ENCODE results near the gene BGLAP. TPM values are rescaled to one million over a fixed set of nuclear protein-coding genes. Genes with fewer than 3 reads are reported as not detected.

The BGLAP gene
- total RNA-seq, result under 0.01 and 0.85 TPM in 2 replicates

DNA sequence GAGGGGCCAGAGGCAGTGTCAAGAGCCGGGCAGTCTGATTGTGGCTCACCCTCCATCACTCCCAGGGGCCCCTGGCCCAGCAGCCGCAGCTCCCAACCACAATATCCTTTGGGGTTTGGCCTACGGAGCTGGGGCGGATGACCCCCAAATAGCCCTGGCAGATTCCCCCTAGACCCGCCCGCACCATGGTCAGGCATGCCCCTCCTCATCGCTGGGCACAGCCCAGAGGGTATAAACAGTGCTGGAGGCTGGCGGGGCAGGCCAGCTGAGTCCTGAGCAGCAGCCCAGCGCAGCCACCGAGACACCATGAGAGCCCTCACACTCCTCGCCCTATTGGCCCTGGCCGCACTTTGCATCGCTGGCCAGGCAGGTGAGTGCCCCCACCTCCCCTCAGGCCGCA is at the start of gene BGLAP:
TSS of gene BGLAP (plus strand) at position 259 of the 400 bp plus-strand sequence. CDS start at position 307, 48 bp downstream.

GRCh38 chr1:156193488-156194299 is 48.3 kb upstream of the BGLAP start, which contains the start of gene SLC25A44:
SLC25A44 (plus strand) TSS chr1:156194104; CDS start chr1:156199848, 5,744 bp downstream.

GRCh38 chr1:156212833-156213643 is 28.9 kb upstream of the BGLAP start, which contains the start of gene PMF1:
PMF1 (plus strand) TSS chr1:156213007; CDS start chr1:156213016, 9 bp downstream.

GRCh38 chr1:156247460-156248322 is 5.7 kb downstream of the BGLAP start, which contains the start of gene PAQR6:
PAQR6 (minus strand) TSS chr1:156248056; CDS start chr1:156246731, 1,325 bp downstream.

GRCh38 chr1:156282479-156283222 is 40.7 kb downstream of the BGLAP start, which contains the start of gene SMG5:
SMG5 (minus strand) TSS chr1:156282825; CDS start chr1:156282680, 145 bp downstream.

DNA sequence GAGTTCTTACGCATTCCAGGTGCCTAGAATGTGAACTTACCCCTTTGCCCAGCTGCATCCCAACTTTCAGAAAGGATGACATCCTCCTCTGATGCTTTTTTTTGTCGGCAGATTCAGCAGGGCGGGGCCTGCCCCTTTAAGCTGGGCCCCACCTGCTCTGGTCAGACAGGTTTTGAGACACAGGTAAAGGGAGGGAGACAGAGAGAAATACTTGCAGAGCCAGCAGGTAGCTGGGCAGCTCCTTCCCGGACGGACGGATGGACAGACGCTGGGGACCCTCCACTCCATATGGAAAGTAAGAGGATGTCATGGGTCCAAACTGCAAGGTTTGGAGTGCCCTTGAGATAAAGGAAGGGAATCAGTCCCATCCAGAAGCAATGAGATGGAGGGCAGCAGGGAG is 42.1 kb downstream of the BGLAP start, which contains the start of gene TMEM79:
TSS of gene TMEM79 (plus strand) at position 214 of the 400 bp plus-strand sequence. CDS start 902 bp downstream, outside the sequence.

Other genes with a start within 250 kb of the BGLAP start
- gene SSR2, start 221.2 kb upstream of the BGLAP start, total RNA-seq, result 775 and 892 TPM in 2 replicates
- gene UBQLN4, start 188.4 kb upstream of the BGLAP start, total RNA-seq, result 11.0 and 13.0 TPM in 2 replicates
- gene LAMTOR2, start 187.4 kb upstream of the BGLAP start, total RNA-seq, result 55.5 and 78.2 TPM in 2 replicates
- gene RAB25, start 181.0 kb upstream of the BGLAP start, total RNA-seq, result not detected in 2 replicates
- gene MEX3A, start 159.7 kb upstream of the BGLAP start, total RNA-seq, result 1.1 and 1.2 TPM in 2 replicates
- 515 and 1,414 TPM in 2 replicates for gene LMNA, start 127.5 kb upstream of the BGLAP start, total RNA-seq
- 0.19 and 1.7 TPM in 2 replicates for gene SEMA4A, start 88.6 kb upstream of the BGLAP start, total RNA-seq
- 4.8 and 10.5 TPM in 2 replicates for gene SLC25A44, start 48.1 kb upstream of the BGLAP start, total RNA-seq
- 17.8 and 35.7 TPM in 2 replicates for gene PMF1, start 29.2 kb upstream of the BGLAP start, total RNA-seq
- 0.19 and 0.28 TPM in 2 replicates for gene PAQR6, start 5.9 kb downstream of the BGLAP start, total RNA-seq
- 47.6 and 48.1 TPM in 2 replicates for gene SMG5, start 40.6 kb downstream of the BGLAP start, total RNA-seq
- gene TMEM79, start 42.1 kb downstream of the BGLAP start, total RNA-seq, result 1.3 and 1.4 TPM in 2 replicates
- gene GLMP, start 53.5 kb downstream of the BGLAP start, total RNA-seq, result 30.3 and 79.2 TPM in 2 replicates
- gene VHLL, start 57.1 kb downstream of the BGLAP start, total RNA-seq, result 0.96 TPM in 1 of 2 replicates, not detected in the other
- 510 and 886 TPM in 2 replicates for gene CCT3, start 96.1 kb downstream of the BGLAP start, total RNA-seq
- gene TSACC, start 96.3 kb downstream of the BGLAP start, total RNA-seq, result 0.28 TPM in 1 of 2 replicates, not detected in the other
- not detected in 2 replicates for gene RHBG, start 127.0 kb downstream of the BGLAP start, total RNA-seq